Measurements from ENCODE around the gene HOXB1.

HOXB1 gene

DNA sequence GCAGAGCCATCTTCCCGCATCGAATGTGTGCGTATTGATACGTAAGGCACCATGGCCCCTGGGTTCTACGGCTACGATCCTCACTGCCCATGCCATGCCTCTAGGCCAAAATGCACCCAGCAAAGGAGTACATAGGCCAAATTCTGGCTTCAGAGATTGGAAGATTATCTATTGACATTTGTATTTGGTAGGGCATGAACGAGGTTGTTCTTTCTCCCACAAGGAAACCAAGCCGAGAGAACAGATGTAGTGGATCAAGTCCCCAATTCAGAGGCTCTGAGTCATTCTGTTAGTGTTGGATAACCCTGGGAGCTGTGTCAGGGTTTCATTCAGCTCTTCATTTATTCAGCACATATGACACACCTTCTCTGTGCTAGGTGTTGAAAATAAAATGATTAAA, 36.5 kb downstream of the HOXB1 start:
- peak; percentile 53 for DNase-seq (ENCODE audit: low read depth)

DNA sequence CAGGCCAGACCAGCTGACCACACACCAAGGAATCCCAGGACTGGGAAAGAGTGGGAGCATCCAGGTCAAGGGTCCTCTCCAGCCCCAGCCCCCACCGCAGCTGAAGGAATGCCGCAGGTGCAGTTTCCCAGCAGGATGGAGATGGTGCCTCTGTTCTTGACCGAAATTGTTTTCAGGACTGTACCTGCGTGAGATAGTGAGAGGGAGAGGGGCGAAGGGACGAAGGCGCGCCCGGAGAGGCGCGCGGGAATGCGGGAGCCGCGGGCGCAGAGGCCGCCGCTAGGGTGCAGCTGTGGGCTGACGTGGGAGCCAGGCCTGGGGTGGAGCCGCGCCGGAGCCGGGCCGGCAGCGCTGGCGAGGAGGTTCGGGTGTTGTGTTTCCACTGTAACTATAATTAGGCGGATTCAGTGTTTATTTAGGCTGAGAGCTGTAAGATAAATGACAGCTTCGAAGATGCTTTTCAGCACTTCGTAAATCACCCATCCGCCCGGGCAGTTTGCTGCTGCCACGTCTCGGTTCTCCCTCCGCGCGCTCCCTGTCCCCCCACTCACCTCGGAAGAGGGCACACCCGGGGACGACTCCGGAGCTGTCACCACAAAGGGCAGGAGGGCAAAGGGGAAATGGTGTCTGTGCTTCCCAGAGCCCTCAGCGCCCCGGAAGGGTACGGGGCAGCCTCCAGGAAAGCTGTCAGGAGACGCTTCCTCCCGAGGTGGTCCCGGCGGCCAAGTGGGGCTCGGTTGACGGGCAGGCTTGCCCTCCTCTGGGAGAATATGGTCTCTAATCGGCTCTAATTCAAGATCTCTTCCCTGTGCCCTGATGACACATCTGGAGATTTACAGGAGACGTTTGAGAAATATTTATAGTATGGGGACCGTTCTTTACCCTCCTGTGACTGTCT, 38.2 kb downstream of the HOXB1 start:
- no peak for DNase-seq (ENCODE audit: low read depth)

DNA sequence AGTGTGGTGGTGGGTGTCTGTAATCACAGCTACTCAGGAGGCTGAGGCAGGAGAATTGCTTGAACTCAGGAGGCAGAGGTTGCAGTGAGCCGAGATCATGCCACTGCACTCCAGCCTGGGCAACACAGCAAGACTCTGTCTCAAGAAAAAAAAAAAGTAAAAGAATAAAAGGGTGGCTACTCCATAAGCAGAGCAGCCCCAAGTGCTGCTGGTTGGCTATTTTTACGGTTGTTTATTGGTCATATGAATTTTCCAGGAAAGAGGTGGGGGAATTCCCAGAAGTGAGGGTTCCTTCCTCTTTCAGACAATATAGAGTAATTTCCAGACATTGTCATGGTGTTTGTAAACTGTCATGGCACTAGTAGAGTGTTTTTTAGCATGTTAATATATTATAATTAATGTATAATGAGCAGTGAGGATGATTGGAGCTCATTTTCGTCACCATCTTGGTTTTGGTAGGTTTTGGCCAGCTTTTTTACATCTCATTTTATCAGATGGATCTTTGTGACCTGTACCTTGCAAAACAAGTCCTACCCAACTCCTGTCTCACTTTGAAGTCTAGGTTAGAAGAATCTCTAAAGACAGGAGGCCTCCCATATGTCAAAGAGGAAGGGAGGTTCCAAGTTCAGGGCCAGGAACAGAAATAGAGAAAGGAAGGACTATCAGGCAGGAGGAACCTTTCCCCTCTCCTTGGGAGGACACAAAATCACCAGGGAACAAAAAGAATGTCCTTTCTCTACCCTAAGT, 39.1 kb downstream of the HOXB1 start:
- no peak for DNase-seq (ENCODE audit: low read depth)

DNA sequence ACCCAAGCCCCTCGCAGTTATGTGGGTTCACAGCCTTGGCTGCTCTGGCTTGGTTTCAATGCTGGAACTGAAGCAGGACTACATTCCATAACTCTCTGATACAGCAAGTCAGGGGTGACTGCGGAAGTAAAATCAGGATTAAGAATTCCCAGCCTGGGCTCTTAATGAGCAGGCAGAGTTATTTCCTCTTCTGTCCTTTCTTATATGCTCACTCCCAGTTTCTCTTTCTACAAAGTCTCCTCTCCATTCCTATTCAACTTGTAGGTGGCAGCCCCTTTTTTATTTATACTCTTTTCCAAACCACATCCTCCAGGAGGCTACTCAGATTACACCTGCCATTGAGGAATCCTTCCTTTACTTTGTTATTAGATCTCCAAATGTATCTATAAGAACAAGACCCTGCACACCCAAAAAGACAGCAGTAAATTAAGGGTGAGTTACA, 40.3 kb downstream of the HOXB1 start:
- no peak for DNase-seq (ENCODE audit: low read depth)

DNA sequence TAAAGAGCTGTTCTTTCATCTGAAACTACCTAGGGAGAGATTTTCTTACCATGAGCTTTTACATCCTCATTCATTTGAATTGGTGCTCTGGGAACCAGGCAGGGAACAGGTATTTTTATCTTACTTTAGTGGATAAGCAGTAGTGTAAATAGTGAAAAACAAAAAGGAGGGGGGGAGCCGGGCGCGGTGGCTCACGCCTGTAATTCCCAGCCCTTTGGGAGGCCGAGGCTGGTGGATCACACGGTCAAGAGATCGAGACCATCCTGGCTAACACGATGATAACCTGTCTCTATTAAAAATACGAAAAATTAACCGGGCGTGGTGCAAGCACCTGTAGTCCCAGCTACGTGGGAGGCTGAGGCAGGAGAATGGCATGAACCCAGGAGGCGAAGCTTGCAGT, 41.0 kb downstream of the HOXB1 start:
- DNase-seq (ENCODE audit: low read depth) = no peak

DNA sequence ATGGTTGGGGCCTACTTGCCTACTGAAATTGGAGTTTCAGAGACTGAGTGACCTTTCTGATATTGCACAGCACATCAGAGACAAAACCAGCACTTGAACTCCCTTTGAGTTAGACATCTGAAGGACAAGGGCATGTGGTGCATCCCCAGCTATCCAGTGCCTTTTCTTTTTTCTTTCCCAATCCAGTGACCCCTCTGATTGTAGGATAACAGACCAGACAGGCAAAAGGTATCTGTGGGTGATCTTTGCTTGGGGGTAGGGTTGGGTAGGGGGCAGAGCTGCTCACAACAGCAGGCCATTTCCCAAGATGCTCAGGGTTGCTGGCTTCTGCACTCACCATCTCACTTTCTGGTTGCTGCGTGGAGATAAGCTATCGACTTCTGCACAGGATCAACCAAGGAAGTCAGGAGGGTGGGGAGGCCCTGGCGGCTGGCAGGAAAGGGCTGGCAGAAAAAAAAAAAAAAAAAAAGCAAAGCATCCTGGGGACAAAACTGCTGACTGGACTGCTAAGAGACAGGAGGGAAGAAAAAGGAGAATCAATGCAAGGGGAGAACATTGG, 42.2 kb downstream of the HOXB1 start:
- DNase-seq (ENCODE audit: low read depth) = no peak

DNA sequence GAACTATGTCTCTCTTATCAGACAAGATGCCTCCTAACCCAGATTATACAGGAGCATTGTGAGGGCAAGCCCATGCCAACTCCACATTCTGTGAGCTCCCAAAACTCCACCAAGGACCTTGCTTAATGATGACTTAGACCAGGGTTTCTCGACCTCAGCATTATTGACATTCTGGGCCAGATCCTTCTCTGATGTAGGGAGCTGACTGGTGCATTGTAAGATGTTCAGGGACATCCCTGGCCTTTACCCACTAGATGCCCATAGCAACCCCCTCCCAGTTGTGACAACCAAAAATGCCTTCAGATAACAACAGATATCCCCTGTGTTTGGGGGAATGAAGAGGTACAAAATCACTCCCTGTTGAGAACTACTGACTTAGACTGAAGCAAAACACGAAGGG, 43.6 kb downstream of the HOXB1 start:
- DNase-seq (ENCODE audit: low read depth) = no peak

DNA sequence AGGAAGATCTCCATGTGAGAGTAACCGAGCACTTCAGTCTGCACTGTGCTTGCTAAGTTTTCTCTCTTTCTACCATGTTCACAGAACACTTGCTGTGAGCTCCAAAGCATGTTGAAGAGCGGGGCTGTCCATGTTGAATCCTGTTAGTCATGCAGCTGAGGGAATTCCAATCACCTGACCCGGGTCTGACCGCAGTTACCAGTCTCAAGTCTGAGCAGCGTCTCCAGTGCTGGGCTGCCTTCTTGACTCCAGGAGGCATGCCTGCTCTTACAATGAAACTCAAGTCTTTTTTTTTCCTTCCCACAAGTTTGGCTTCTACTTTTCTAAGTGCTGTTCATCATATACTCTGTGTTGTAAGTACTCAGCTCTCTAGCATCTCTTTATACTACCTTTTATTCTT, 44.3 kb downstream of the HOXB1 start:
- DNase-seq (ENCODE audit: low read depth) = peak; percentile 91

DNA sequence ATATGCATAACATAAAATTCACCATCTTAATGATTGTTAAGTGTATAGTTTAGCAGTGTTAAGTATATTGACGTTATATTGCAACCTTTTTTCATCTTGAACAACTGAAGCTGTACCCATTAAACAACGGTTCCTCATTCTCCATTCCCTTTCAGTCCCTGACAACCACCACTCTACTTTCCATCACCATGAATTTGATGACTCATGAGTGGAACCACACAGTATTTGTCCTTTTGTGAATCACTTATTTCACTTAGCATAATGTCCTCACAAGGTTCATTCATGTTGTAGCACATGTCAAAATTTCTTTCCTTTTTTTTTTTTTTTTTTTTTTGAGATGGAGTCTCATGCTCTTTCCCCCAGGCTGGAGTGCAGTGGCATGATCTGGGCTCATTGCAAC, 46.0 kb downstream of the HOXB1 start:
- peak; percentile 37 for DNase-seq (ENCODE audit: low read depth)

DNA sequence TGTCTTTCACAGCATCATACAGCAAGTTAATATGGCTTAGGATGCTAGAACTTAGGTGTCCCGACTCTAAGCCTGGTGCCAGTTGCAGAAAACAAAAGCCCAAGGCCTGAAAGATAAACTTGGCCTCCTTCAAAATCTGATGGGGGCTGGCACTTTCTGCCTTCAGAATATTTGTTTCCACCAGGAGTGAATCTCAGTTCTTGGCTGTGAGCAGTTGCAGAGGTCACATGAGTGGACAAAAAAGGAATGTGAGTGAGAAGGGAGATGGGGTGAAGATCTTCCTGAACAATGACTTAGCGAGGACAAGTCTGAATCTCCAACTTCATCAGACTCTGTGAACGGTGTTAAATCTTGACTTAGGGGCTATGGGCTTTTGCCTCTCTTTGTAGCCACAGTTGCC, 46.6 kb downstream of the HOXB1 start:
- peak; percentile 36 for DNase-seq (ENCODE audit: low read depth)

DNA sequence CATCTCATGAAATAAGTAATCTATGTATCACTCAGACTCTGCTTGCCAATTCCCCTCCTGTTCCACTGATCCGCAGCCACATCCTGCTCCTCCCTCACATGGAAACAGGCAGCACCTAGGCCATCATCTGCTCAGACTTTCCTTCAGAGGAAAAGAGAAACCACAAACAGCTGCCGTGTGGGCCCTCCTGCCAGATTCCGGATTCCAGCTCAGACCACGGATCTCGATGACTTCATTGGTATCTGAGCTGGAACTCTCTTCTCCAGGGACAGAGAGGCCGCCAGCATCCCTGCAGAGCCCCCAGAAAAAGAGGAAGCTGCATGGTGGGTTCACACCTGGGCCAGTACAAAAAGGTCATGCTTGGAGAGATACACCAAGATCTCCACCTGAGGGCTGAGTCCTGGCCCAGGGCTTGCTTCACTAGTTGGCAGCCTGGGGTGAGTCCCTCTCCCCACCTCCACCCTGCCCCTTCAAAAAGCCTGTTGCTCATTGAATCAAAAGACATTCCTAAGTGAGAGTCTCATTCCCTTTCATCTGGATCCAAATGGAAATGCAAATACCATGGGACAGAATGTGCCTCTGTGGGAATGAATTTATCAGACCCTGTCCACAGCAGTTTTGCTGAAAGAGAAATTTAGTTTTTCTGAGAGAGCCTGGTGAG, 47.2 kb downstream of the HOXB1 start:
- DNase-seq (ENCODE audit: low read depth) = peak; percentile 96

DNA sequence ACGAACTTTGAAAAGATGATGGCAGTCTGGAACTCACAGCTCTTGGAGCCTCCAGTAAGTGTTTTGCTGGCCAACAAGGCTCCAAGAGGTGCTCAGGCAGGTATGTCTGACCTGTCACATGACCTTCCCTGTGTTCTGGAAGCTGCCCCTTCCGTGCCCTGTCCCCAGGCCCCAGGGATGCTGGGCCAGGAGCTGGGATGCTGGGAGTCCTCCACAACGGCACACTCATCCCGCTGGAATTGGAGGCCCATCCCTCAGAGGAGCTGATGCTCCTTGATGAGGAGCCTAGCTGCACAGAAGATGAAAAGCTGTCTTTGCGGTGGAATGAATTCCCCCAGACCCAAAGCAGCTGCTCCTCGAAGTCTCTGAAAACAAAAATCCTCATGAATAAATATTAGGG, 47.8 kb downstream of the HOXB1 start:
- DNase-seq (ENCODE audit: low read depth) = no peak

DNA sequence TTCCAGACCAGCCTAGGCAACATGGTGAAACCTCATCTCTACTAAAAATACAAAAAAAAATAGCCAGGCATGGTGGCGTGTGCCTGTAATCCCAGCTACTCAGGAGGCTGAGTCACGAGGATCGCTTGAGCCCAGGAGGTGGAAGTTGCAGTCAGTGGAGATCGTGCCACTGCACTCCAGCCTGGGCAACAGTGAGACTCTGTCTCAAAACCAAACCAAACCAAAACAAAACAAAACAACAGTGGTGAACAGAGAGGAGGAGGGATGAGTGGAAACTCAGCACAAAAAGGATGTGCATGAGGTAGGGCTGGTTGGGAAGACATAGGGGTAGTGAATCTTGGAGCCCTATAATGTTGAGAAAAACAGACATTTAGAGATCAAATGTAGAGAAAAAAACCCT, 48.5 kb downstream of the HOXB1 start:
- peak; percentile 47 for DNase-seq (ENCODE audit: low read depth)

DNA sequence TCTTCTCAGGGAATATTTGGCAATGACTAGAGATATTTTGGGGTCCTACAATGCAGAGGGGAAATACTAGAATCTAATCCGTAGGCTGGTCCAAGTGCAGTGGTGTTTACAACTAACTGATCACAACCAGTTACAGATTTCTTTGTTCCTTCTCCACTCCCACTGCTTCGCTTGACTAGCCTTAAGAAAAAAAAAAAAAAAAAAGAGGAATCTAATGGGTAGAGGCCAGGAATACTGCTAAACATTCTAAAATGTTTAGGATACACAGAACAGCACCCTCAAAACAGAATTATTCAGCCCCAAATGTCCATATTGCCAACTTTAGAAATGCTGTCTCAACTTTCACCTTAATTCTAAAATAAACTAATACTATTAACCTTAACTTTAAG, 51.8 kb downstream of the HOXB1 start:
- no peak for DNase-seq (ENCODE audit: low read depth)
